Measurements from ENCODE around the gene PPP1R3G. TPM values are rescaled to one million over a fixed set of nuclear protein-coding genes. Genes with fewer than 3 reads are reported as not detected.

PPP1R3G gene
- total and polyA plus RNA-seq, 2 of the 13 experiments (the other 11 are each of a cell fraction or from before 2014, with no cell fraction given): 1.2 to 1.3 TPM

DNA sequence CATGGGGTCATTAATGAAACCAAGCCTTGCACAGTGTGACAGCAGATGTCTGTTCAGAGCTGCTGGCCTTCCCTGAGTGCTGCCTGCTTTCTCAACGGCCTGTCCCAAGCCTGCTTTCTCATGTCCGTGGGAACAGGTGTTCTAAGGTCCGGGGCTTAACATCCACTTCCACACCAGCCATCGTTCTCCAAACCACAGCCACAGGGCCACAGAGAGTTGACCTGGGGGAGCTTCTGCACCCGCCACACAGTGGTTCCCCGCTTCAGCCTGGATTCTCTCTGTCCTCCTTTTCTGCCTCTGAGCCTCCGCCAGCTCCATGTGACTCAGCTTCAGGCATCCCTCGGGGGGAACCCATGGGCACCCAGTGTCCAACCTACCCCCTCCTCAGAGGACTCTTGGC is 26.9 kb upstream of the PPP1R3G start:
- H3K4me2 ChIP-seq (ENCODE audit: low read depth, low read length): no peak overlapping the region
- intact Hi-C loops (cut with micrococcal nuclease; ENCODE audit: unreplicated experiment) (loop anchor here (5.0 kb wide), 1 partner anchor 149 kb away; no protein-coding TSS in a partner anchor), in situ Hi-C loops (cut with HindIII; ENCODE audit: extremely low pct_ligation_motif_present, low pct_unique_long_range_greater_than_20kb) (loop anchor here (5.0 to 10.0 kb wide), 2 partner anchors 59 to 327 kb away; no protein-coding TSS in a partner anchor)
- DNase-seq (ENCODE audit: low spot score): no peak
- no peak for FAIRE-seq
- no peaks in the 10 kb centered on the region for H3K27me3 ChIP-seq (ENCODE audit: control insufficient read depth in 1 of 2, insufficient read depth in 2 of 2, low read length in 2 of 2)
- peak overlapping the region; percentile 34 for H2AFZ ChIP-seq (ENCODE audit: low read length)
- no peaks in the 10 kb centered on the region for H4K20me1 ChIP-seq (ENCODE audit: insufficient read depth, low read length)
- peak overlapping the region; percentile 87 for H3K27ac ChIP-seq (ENCODE audit: extremely low read length, insufficient read depth, low read length)
- POLR2A ChIA-PET: interaction anchor here (0.5 to 2.2 kb wide), 5 partner anchors 23 to 202 kb away, joined by 3 to 21 read pairs (median 5); partner anchors contain the start of genes FARS2 and LYRM4
- H3K9ac ChIP-seq (ENCODE audit: insufficient read depth, low read depth, low read length): peak overlapping the region; percentile 57; the same call in 1 of the 2 replicates
- no TSS peak for BruUV-seq (replicated peaks)
- CTCF ChIA-PET (ENCODE audit: low intra/inter-chr PET ratio, low total read pairs): interaction anchor here (0.7 to 4.0 kb wide), 2 partner anchors 57 to 588 kb away, joined by 3 to 56 read pairs; no protein-coding TSS in a partner anchor
- no peaks in the 10 kb centered on the region for H3K79me2 ChIP-seq (ENCODE audit: insufficient read depth, low read length)
- H3K4me3 ChIP-seq (replicated peaks in 1 of 3; ENCODE audit: insufficient read depth in 1 of 3, low read depth in 2 of 3, low read length in 3 of 3): no peak overlapping the region
- WGBS (ENCODE audit: low lambda C conversion rate): 73% methylated on average over 8 of the region's 8 CpGs
- no peaks in the 10 kb centered on the region for H3K36me3 ChIP-seq (replicated peaks in 1 of 2; ENCODE audit: control insufficient read depth in 1 of 2, insufficient read depth in 2 of 2, low read length in 2 of 2)
- no peak for ATAC-seq
- H3K4me1 ChIP-seq (ENCODE audit: insufficient read depth, low read length): peaks cover 59% of the 10 kb centered on the region
- no peaks in the 10 kb centered on the region for H3K9me3 ChIP-seq (ENCODE audit: low read length)
- TF ChIP-seq MAF1 (CRISPR knock-in tag; IDR thresholded peaks at IDR 0.05; ENCODE audit: borderline replicate concordance) (no peak), ARID2 (CRISPR knock-in tag; IDR thresholded peaks at IDR 0.05; ENCODE audit: borderline replicate concordance) (no peak), ZNF570 (CRISPR knock-in tag; IDR thresholded peaks at IDR 0.05; ENCODE audit: borderline replicate concordance) (no peak), ZMAT3 (CRISPR knock-in tag; conservative IDR thresholded peaks at IDR 0.05) (0 out of 2 replicates have a peak, but pooled peaks have one; percentile 35), ASH2L (IDR thresholded peaks at IDR 0.05; ENCODE audit: insufficient read length, low read depth, low read length) (no peak), PAX8 (CRISPR knock-in tag; IDR thresholded peaks at IDR 0.05; ENCODE audit: borderline replicate concordance) (no peak), ZNF331 (CRISPR knock-in tag; IDR thresholded peaks at IDR 0.05) (no peak), ARNT2 (CRISPR knock-in tag; IDR thresholded peaks at IDR 0.05; ENCODE audit: low read depth) (no peak), ZNF781 (CRISPR knock-in tag; IDR thresholded peaks at IDR 0.05; ENCODE audit: borderline replicate concordance, not compliant biosample characterization) (no peak), ZNF605 (CRISPR knock-in tag; IDR thresholded peaks at IDR 0.05) (peak; percentile 50; the same call in 1 of the 2 replicates), SIN3B (IDR thresholded peaks at IDR 0.05; ENCODE audit: low read length) (no peak), FOXO1 (CRISPR knock-in tag; IDR thresholded peaks at IDR 0.05) (no peak), ZNF567 (CRISPR knock-in tag; IDR thresholded peaks at IDR 0.05; ENCODE audit: borderline replicate concordance) (no peak), MEIS2 (CRISPR knock-in tag; IDR thresholded peaks at IDR 0.05) (no peak), SALL2 (CRISPR knock-in tag; IDR thresholded peaks at IDR 0.05) (no peak), ZNF501 (CRISPR knock-in tag; IDR thresholded peaks at IDR 0.05) (0 out of 2 replicates have a peak, but pooled peaks have one; percentile 4), ZNF891 (CRISPR knock-in tag; IDR thresholded peaks at IDR 0.05) (0 out of 2 replicates have a peak, but pooled peaks have one; percentile 35), ZNF451 (CRISPR knock-in tag; IDR thresholded peaks at IDR 0.05) (0 out of 2 replicates have a peak, but pooled peaks have one; percentile 24), MZF1 (CRISPR knock-in tag; IDR thresholded peaks at IDR 0.05; ENCODE audit: borderline replicate concordance) (no peak), RFX3 (CRISPR knock-in tag; IDR thresholded peaks at IDR 0.05) (no peak), PHF8 (CRISPR knock-in tag; IDR thresholded peaks at IDR 0.05) (0 out of 2 replicates have a peak, but pooled peaks have one; percentile 6)
- TF ChIP-seq, protein P1, sequence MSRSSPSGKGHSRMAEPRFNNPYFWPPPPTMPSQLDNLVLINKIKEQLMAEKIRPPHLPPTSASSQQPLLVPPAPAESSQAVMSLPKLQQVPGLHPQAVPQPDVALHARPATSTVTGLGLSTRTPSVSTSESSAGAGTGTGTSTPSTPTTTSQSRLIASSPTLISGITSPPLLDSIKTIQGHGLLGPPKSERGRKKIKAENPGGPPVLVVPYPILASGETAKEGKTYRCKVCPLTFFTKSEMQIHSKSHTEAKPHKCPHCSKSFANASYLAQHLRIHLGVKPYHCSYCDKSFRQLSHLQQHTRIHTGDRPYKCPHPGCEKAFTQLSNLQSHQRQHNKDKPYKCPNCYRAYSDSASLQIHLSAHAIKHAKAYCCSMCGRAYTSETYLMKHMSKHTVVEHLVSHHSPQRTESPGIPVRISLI (CRISPR knock-in tag; IDR thresholded peaks at IDR 0.05; ENCODE audit: borderline replicate concordance): no peak
- TF ChIP-seq, protein P2, sequence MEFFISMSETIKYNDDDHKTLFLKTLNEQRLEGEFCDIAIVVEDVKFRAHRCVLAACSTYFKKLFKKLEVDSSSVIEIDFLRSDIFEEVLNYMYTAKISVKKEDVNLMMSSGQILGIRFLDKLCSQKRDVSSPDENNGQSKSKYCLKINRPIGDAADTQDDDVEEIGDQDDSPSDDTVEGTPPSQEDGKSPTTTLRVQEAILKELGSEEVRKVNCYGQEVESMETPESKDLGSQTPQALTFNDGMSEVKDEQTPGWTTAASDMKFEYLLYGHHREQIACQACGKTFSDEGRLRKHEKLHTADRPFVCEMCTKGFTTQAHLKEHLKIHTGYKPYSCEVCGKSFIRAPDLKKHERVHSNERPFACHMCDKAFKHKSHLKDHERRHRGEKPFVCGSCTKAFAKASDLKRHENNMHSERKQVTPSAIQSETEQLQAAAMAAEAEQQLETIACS (CRISPR knock-in tag; IDR thresholded peaks at IDR 0.05): no peak
- TF ChIP-seq, protein P3, sequence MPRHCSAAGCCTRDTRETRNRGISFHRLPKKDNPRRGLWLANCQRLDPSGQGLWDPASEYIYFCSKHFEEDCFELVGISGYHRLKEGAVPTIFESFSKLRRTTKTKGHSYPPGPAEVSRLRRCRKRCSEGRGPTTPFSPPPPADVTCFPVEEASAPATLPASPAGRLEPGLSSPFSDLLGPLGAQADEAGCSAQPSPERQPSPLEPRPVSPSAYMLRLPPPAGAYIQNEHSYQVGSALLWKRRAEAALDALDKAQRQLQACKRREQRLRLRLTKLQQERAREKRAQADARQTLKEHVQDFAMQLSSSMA (CRISPR knock-in tag; IDR thresholded peaks at IDR 0.05): no peak
